ENCODE data around the gene PARPBP. TPM values are rescaled to one million over a fixed set of nuclear protein-coding genes. Genes with fewer than 3 reads are reported as not detected.

PARPBP gene
- total and polyA plus RNA-seq, 2 of the 8 experiments (the other 6 are each of a cell fraction or from before 2014, with no cell fraction given): 10.9 to 38.1 TPM

- Histone ChIP-seq H4K8ac (ENCODE audit: extremely low read depth, insufficient read depth, low read length) (no peak overlapping the region), H2BK120ac (replicated peaks; ENCODE audit: low read depth, low read length) (no peak overlapping the region), H3K36me3 (ENCODE audit: control insufficient read depth in 2 of 4, insufficient read depth in 4 of 4, low read length in 3 of 4) (peaks cover 0 to 16% (median 6%) of the 10 kb centered on the region in 4 experiments; a peak in 3 of 8 replicates), H3K4me2 (ENCODE audit: insufficient read depth in 1 of 2, low read depth in 2 of 2, low read length in 2 of 2) (no peak overlapping the region), H3K27ac (ENCODE audit: low read depth, low read length) (no peak overlapping the region), H3K27me3 (replicated peaks in 1 of 4; ENCODE audit: control insufficient read depth in 3 of 4, extremely low read depth in 1 of 4, insufficient read depth in 3 of 4, low read length in 3 of 4) (no peaks in the 10 kb centered on the region), H3K23ac (ENCODE audit: insufficient read length) (no peak overlapping the region), H3K79me1 (ENCODE audit: low read depth, low read length) (no peaks in the 10 kb centered on the region), H3K23me2 (ENCODE audit: low read depth, low read length) (no peaks in the 10 kb centered on the region), H3K56ac (replicated peaks; ENCODE audit: insufficient read length, low read depth, low read length) (no peak overlapping the region), H4K5ac (ENCODE audit: insufficient read length, low read depth, low read length) (no peak overlapping the region), H3K9ac (replicated peaks in 1 of 4; ENCODE audit: extremely low read depth in 1 of 4, low read depth in 3 of 4, low read length in 3 of 4) (no peak overlapping the region), H4K91ac (replicated peaks; ENCODE audit: insufficient read length, low read length) (no peak overlapping the region), H2BK20ac (ENCODE audit: low read length) (no peak overlapping the region), H3K4me3 (ENCODE audit: extremely low read depth in 1 of 4, insufficient read depth in 2 of 4, low read depth in 3 of 4, low read length in 4 of 4) (no peak overlapping the region), H3K4ac (replicated peaks; ENCODE audit: insufficient read length, low read depth, low read length) (no peak overlapping the region), H2AFZ (ENCODE audit: low read length) (no peak overlapping the region), H3K79me2 (ENCODE audit: control insufficient read depth in 1 of 2, insufficient read depth in 2 of 2, low read length in 2 of 2) (no peaks in the 10 kb centered on the region), H2BK5ac (ENCODE audit: low read depth, low read length) (no peak overlapping the region), H3K4me1 (replicated peaks in 1 of 4; ENCODE audit: control insufficient read depth in 3 of 4, insufficient read depth in 4 of 4, low read length in 3 of 4) (no peaks in the 10 kb centered on the region), H3K14ac (ENCODE audit: insufficient read length) (no peak overlapping the region), H2AK5ac (ENCODE audit: low read depth, low read length) (no peak overlapping the region), H2BK15ac (ENCODE audit: low read length) (no peak overlapping the region), H4K20me1 (replicated peaks in 1 of 2; ENCODE audit: control insufficient read depth in 1 of 2, insufficient read depth in 2 of 2, low read length in 2 of 2) (no peaks in the 10 kb centered on the region), H3K18ac (ENCODE audit: extremely low read depth, low read length) (no peak overlapping the region), H3K9me3 (ENCODE audit: insufficient read depth in 2 of 2, low read depth in 1 of 2, low read length in 1 of 2) (peaks cover 7 to 12% of the 10 kb centered on the region in 2 experiments), H2BK12ac (ENCODE audit: low read depth, low read length) (no peak overlapping the region)
- CTCF ChIA-PET (ENCODE audit: partially characterized antibody): no interaction called here
- FAIRE-seq (no peak), DNase-seq (ENCODE audit: low read depth in 1 of 2, low spot score in 2 of 2) (no peak)
- POLR2A ChIA-PET (ENCODE audit: partially characterized antibody): no interaction called here
- TF ChIP-seq MAFK (IDR thresholded peaks at IDR 0.05; ENCODE audit: low read depth, low read length) (no peak), TBP (IDR thresholded peaks at IDR 0.05; ENCODE audit: low read depth, low read length) (no peak), EZH2 (IDR thresholded peaks at IDR 0.05; ENCODE audit: low read depth, low read length, severe bottlenecking) (no peak), GABPA (IDR thresholded peaks at IDR 0.05; ENCODE audit: borderline replicate concordance, insufficient read depth, low read length) (no peak), CEBPB (IDR thresholded peaks at IDR 0.05; ENCODE audit: low read depth, low read length) (no peak), TCF12 (IDR thresholded peaks at IDR 0.05; ENCODE audit: low read depth, low read length) (no peak), CBX5 (IDR thresholded peaks at IDR 0.05; ENCODE audit: low read depth, low read length) (no peak), GTF2F1 (IDR thresholded peaks at IDR 0.05; ENCODE audit: borderline replicate concordance, low read depth, low read length) (no peak), PHF8 (conservative IDR thresholded peaks at IDR 0.05; ENCODE audit: low read depth, low read length) (no peak), RFX5 (IDR thresholded peaks at IDR 0.05; ENCODE audit: borderline replicate concordance, low read depth, low read length) (no peak)
- TF ChIP-seq, protein P1, sequence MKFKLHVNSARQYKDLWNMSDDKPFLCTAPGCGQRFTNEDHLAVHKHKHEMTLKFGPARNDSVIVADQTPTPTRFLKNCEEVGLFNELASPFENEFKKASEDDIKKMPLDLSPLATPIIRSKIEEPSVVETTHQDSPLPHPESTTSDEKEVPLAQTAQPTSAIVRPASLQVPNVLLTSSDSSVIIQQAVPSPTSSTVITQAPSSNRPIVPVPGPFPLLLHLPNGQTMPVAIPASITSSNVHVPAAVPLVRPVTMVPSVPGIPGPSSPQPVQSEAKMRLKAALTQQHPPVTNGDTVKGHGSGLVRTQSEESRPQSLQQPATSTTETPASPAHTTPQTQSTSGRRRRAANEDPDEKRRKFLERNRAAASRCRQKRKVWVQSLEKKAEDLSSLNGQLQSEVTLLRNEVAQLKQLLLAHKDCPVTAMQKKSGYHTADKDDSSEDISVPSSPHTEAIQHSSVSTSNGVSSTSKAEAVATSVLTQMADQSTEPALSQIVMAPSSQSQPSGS (IDR thresholded peaks at IDR 0.05; ENCODE audit: low read length): no peak
Measured at GRCh38 chr12:102093319-102093718, 26.7 kb upstream of the PARPBP start.
